ENCODE data around the gene LATS2.
A peak's percentile ranks its signal among the peaks of the same experiment; 100 is the strongest.
"Not testable (repeated sequence)": the region's sequence is repeated elsewhere in the genome, so short reads cannot be mapped to it uniquely, and the experiment has no call there.

The LATS2 gene

DNA sequence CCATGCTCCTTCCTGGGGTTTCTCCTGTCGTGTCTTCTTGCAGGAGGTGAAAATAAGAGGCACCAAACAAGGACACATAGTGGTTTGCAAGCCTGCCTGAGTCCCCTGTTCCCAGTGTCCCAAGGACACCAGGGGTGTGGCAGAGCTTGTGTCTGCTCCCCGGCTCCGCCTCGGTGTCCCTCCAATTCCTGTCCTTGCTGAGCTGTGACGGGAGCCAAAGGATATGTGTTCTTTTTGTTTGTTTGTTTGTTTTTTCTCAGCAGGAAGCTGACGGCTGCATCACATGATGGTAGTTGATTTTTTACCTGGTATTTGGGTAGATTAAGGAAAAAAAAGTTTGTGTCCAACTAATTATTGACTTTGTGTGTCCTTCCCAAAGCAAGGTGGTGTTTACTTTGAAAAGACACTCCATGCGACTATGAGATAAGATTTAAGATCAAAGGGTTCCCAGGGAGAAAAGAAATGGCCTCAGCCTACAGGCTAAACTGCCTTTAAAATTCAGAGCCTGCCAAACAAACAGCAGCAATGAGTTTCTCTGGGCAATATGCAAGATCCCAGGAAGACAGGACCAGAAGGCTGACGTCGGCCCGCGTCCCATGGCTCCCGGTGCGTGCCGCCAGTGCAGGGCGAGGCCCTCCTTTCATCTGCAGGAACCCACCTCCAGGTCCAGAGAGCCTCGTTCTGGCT, 108.0 kb downstream of the LATS2 start:
- no peak for DNase-seq

DNA sequence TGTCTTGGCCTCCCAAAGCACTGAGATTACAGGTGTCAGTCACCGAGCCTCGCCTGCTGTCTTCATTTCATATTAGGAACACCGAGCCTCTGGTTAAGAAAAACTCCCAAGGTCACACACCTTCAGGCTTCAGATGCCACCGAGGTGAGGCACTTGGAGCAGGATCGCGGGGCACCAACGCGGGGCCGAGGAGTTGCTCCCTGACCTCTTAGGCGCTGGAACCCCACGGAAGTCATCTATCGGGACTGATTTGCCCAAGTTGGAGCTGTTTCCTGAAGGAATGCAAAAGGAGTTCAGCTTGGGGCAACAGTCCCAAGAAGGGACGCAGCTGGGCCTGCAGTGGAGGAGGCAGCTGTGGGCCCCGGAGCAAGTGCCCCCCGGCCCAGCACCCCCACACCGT, 108.5 kb downstream of the LATS2 start:
- DNase-seq = no peak

DNA sequence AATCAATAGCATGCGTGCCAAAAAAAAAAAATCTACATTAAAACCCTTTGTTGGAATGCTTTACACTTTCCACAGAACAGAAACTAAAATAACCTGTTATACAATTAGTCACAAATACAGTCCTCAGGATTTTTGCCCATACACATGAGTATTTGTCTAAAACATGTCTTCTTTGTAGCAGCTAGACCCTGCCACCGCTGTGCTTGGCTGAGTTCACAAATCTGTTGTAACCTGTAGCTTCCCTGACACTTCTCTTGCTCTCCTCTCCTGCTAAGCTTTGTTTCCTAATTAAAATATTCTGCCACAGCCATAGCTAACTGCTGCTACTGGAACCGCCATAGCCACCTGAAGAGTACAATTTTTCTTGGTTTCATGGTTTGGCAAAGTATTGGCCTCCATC, 113.4 kb downstream of the LATS2 start:
- DNase-seq = not testable (repeated sequence)

DNA sequence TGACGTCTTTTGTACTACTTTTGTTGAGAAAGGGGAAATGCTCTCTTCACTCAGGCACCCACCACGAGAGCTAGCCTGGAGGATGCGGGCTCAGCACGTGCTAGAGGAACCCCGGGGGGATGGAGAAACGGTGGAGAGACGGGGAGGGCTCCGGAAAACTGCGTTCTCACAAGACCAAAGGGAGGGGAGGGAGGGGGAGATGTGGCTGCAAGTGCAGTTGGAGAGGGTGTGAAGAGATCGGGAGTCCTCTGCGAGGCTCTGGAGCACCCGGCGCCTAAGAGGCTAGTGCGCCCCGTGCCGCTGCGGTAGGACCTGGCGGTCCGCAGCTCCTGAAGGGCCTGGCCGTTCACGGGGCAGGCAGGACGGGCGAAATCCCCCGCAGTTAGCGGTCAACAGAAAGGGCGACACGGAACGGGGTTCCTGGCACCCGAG, 115.4 kb downstream of the LATS2 start:
- no peak for DNase-seq

DNA sequence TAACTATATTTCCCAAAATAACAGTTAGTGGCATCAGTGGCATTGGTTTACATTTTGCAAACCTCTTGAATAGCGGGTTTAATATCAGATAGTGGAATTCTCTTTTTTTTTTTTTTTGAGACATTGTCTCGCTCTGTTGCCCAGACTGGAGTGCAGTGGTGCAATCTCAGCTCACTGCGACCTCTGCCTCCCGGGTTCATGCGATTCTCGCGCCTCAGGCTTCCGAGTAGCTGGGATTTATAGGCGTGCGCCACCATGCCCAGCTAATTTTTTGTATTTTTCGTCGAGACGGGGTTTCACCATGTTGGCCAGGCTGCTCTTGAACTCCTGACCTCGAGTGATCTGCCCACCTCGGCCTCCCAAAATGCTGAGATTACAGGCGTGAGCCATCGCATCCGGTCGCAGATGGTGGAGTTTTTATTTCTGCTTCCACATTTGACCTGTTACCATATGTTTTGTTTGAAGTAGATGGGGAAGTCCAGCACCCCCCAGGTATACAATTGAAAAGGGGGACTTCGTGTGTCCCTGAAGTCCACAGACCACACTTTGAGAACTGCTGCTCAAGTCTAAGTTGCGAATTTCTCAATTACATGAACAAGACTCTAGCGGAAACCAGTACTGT, 118.3 kb downstream of the LATS2 start:
- no peak for DNase-seq

DNA sequence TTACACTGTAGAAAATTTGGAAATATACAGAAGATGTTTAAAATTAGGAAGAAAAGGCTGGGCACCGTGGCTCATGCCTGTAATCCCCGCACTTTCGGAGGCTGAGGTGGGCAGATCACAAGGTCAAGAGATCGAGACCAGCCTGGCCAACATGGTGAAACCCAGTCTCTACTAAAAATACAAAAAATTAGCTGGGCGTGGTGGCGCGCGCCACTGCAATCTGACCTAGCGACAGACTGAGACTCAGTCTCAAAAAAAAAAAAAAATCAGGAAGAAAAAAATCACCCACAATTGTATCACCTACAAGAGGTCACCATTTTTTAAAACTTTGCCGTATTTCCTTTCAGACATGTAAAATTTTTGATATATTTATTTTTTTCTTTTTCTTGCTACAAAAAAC, 120.9 kb downstream of the LATS2 start:
- not testable (repeated sequence) for DNase-seq

DNA sequence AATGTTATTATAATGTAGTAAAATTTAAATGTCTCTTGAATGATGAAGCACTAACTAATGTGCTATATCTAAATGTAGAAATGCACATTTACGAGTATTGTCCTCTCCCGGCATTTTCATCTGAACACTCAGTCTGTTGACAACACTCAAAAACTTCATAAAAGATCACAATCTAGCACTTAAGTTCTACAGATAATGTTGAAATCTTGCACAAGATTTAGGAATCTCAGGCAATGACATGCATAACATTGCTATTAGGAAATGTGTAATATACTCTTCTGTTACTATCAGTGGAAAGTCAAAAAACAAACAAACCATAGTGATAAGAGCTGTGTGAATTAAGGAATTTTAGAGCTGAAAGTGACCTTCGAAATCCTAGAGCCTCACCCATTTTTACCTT, 121.3 kb downstream of the LATS2 start:
- no peak for DNase-seq

DNA sequence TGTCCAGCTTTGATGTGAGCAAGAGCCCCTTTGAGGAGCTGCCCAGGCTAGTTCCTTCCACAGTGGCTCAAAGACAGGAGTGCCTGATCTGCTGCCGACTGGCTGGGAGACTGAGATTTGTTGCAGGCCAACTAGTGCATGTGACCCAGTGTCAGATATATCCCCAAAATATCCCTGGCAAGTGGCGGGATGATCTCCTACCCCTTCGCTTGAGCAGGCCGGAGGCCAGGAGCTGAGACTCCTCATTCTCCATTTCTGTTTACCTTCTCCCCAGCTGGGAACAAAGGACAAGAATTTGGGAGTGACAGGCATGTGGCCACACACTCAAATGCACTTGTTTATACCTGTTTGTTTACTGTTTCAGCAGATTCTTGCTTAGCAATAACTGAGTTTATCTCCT, 121.7 kb downstream of the LATS2 start:
- no peak for DNase-seq

DNA sequence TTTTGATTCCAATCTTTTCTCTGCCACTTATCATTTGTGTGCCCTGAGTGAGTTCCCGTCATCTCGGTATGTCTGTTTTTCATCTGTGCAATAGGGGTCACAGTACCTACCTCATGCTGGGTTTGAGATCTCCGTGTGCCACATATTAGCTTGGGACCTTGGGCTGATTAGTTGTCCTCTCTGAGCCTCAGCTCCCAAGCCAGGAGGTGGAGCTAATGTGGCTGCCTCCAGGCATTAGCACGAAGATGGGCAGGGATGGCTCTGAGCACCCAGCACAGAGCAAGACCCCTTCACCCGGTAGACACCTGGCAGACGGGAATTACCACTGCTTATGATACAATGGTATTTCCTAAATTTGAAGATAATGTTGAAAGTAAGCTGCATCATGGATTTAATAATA, 123.1 kb downstream of the LATS2 start:
- no peak for DNase-seq

DNA sequence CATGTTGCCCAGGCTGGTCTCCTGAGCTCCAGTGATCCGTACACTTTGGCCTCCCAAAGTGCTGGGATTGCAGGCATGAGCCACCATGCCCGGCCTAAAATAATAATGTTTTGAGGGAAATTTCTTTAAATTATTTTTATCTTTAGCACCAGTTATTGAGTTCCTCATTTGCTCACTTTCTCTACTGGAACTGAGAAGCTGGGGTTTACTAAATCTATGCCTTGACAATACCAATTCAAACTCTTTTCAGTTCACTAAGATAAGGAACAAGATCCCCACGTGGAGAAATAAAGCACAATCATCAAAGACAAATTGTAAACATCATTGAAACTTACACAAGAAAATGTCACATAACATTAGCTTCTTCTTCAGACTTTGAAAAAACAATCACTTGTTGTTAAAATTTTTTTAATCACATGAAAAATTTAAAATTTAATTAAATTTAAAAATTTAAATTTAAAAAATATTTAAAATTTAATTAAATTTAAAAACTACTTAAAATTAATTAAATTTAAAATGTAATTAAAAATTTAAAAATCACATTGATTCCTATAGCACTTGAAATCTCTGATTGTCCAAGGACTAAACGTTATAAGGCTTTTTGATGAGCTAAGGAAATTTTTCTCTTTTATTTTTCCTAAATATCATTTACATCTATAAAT, 133.7 kb downstream of the LATS2 start:
- no peak for DNase-seq

DNA sequence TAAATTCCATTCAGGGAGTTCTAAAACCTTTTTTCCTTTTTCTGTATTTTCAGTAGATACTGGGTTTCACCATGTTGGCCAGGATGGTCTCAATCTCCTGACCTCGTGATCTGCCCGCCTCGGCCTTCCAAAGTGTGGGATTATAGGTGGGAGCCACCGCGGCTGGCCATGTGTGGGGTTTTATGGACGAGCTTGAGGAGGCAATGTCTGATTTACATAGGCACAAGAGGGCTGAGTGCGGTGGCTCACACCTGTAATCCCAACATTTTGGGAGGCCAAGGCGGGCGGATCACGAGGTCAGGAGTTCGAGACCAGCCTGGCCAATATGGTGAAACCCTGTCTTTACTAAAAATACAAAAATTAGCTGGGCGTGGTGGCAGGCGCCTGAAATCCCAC, 136.0 kb downstream of the LATS2 start:
- not testable (repeated sequence) for DNase-seq

DNA sequence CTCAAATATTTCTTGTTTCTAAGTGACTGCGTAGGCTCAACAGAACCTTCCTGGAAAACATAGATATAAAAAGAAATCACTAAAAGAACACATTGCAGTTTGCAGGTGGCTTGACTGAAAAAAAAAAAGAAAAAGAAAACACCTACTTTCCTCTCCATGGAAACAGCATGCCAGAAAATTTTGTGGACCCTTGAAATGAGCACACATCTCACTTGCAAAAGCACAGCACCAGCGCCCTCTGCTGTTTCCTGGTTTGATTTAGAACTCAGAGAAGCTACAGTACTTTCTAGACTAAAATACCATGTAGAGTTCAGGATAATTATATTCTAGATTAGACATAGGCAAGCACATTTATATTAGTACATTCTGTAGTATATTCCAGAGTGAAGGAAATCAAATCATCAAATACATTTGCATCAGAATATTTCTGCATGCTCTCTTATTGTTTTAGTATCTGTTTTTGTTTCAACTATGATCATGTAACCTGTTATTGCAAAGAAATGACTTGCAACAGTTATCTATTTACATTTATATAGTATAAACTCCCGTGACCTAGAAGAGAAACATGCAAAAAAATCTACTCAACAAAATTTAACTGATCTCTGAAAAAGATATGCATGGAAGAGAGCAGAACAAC, 136.5 kb downstream of the LATS2 start:
- DNase-seq = peak; percentile 57

DNA sequence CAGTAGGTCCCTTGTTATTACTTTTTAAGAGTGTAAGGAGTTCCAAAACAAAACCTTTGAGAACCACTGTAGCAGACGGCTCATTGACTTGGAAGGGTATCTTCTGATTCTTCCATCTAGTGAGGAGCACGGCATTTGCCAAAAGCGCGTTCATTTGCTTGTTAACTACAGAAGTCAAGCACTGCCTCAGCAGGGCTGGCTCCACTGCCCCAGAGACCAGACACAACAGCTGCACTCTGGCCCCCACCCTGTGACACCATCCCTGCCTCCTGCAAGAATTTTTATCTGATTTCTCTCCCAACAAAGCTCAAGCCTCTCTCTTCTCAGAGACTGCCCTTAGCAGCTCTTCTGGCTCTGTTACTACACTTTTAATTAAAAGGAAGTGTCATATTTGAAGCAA, 138.1 kb downstream of the LATS2 start:
- DNase-seq = no peak
